PC-3 (cell line): ENCODE data around the gene DHRS3.

ENCODE experiments used
- CTCF ChIP-seq: fragments of 300-600 bp; sonication (generic); conservative IDR thresholded peaks from 2 replicates; pipeline ENCODE4 v1.5.1; 2017; ENCODE audit warnings: antibody characterized with exemption, low read depth, mild to moderate bottlenecking, low read length
- EZH2 ChIP-seq: fragments of 300-600 bp; sonication (generic); IDR thresholded peaks from one replicate; pipeline ENCODE4 v1.6.1; 2017; ENCODE audit warnings: antibody characterized with exemption, mild to moderate bottlenecking, low read length; ENCODE audit not compliant: unreplicated experiment
- EZH2phosphoT487 ChIP-seq: fragments of 300-600 bp; sonication (generic); IDR thresholded peaks from 2 replicates; pipeline ENCODE4 v1.6.1; 2018; ENCODE audit warnings: mild to moderate bottlenecking, antibody characterized with exemption, low read length, borderline replicate concordance

DNA sequence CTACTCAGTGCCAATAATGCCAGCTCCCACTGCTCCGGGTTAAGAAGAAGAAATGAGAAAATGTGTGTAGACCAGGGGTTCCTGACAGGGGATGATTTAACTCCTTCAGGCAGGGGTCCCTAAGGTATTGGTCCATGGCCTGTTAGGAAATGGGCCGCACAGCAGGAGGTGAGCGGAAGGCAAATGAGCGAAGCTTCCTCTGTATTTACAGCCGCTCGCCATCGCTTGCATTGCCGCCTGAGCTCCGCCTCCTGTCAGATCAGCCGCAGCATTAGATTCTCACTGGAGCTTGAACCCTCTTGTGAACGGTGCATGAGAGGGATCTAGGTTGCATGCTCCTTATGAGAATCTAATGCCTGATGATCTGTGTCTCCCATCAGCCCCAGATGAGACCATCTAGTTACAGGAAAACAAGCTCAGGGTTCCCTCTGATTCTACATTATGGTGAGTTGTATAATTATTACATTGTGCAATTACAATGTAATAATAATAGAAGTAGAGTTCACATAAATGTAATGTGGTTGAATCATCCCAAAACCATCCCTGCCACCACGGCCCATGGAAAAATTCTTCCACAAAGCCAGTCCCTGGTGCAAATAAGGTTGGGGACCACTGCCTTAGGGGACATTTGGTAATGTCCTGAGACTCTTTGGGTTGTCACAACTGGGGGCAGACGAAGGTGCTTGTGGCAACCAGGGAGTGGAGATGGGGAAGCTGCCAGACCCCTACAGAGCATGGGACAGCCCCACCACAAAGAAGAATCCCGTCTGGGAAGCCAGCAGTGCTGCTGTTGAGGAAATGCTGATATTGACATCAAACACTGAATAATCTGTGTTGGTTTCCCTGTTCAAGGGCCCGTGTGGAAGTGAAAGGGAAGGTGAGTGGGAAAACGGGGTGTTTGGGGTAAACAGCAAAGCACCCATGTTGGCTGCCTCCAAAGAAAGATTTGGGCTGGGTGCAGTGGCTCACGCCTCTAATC, 60.8 kb downstream of the DHRS3 start:
- TF ChIP-seq CTCF (no peak), EZH2phosphoT487 (no peak), EZH2 (no peak)
